Skeletal muscle cell (primary cell): Measurements from ENCODE around the gene DPEP3.

Experiments
- DNase-seq: peaks from one replicate; pipeline ENCODE4 v3.0.0-alpha.2; 2010; ENCODE audit warnings: low read depth
- H3K4me3 ChIP-seq: 2 replicates; pipeline ENCODE4 v1.5.1; 2011; ENCODE audit warnings: low read depth, mild to moderate bottlenecking, control low read depth, low read length, moderate library complexity

The DPEP3 gene

DNA sequence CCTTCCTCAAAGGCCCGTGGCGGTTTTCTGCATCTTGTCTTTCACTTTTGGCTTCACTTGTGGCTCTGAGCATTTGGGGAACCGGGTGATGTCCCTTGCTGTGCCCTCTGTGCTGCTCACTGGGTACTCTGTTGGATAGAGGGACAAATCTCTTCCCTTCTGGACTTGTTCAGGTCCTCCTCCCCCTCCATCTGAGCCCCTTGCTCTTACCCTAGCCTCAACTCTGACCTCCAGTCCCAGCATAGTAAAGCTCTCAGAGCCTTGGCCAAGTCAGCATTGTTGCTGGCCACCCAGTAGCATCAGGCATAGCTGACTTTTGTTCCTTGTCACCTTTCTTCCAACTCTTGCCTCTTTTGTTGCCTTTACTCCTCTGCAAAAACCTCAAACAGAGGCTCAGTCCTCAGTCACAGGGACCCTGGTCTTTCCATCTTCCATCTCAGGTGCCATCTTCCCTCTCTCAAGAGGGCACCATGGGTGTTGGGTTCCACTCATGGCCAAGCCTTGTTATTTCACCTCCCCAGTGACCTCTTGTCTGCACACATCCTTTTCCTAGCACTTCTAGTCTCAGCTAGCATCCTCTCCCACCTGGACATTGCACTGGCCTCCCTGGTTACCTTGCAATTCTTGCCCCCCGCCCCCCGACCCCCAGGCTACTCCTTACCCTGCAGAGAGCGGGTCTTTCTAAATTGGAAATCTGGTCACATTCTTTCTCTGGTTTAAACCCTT lies 43.3 kb downstream of the DPEP3 start:
- H3K4me3 ChIP-seq: peak overlapping the region; percentile 91
- DNase-seq: no peak

DNA sequence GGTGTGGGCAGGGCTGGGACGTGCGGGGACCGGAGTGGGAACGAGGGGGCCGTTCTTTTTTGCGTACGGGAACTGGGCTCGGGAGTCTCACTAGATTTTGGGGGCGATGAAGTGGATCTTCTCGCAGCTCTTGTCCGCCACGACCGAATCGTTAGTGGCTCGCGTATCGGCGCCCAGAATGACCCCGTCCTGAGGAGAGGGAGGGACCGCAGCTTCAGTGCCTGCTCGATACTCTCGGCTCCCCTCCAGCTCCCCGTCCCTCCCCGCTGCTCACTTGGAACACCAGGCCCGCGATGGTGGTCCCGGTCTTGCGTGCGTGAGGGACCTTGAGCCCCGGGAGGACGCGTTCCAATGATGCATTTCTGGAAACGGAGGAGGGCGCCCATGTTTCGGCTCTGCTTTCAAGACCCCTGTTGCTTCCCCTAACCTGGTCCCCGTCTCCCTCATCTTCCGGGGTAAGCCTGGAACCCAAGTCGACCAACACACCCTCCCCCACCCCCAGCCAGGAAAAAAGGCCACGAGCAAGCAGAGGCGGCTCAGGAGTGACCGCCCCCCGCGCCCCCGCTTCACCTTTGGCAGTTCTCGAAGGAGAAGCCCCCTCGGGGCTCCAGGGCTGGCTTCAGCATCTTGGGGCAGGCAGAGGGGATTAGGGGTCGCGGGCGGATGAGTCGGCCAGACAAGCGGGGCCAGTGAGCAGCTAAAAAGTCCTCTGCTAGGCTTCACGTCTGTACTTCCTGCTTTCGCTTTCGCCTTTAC lies 44.0 kb downstream of the DPEP3 start, which contains the start of gene PSMB10:
Gene PSMB10, minus strand, starts transcription at position 727 of the 756 bp plus-strand sequence. Its CDS starts 101 bp downstream, at position 626.
- H3K4me3 ChIP-seq: peak within 1 kb of the TSS; percentile 91
- DNase-seq: no peak

- H3K4me3 ChIP-seq: peak overlapping the region; percentile 91
- DNase-seq: peak; percentile 73
Measured at GRCh38 chr16:67935402-67936123, 44.7 kb downstream of the DPEP3 start.

DNA sequence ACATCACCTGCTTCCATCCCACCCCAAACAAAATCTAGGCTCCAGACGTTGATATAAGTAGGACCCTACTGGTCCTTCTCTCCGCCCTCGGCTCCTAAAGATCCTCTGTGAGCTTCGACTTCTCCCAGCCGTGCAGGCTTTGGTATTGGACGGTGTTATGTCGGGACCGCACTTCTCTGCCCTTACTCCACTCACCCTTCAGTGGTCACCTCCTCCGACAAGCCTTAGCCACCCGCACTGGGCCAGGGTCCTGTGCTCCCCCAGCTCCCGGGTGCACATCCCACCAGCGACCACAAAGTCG lies 45.2 kb downstream of the DPEP3 start:
- no peak for DNase-seq
- H3K4me3 ChIP-seq: peak overlapping the region; percentile 91

DNA sequence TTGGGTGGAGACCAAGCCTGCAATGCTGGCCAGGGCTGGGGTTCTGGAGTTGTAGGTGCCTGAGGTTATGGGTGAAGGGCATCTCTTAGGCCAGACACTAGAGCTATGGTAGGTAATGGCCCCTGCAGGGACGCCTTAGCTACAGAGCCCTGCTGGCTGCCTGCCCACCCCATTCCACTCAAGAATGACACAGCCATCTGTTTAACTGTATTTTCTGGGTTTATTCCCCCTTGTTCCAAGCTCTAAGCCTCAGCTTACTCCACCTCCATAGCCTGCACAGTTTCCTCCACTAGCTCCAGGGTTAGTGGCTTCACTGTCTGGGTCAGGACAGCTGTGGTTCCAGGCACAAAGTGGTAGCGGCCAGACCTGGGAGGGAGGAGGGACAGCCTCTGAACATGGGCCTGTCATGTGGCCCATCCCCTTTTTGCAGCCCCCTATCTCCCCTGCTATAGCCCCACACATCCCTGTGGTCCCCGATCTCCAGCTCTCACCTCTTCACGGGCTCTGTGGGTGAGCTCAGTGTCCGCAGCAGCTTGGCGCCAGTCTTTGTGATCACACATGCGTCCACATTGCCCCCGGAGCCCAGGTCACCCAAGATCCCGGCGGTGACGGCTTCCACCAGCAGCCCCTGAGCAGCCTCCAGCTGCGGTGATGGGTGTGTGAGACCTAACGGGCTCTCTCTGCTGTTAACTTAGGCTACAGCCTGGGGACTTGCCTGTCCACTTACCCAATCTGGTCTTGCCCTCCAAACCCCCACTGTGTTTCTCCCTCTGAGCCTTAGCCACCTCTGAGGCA lies 45.8 kb downstream of the DPEP3 start:
- no peak for DNase-seq
- H3K4me3 ChIP-seq: peak overlapping the region; percentile 91

GRCh38 chr16:67933805-67934204 lies 46.5 kb downstream of the DPEP3 start:
- no peak for DNase-seq
- no peak overlapping the region for H3K4me3 ChIP-seq

- DNase-seq: no peak
- H3K4me3 ChIP-seq: no peak overlapping the region
Measured at GRCh38 chr16:67932462-67932840, 47.8 kb downstream of the DPEP3 start.

GRCh38 chr16:67931712-67932461 lies 48.4 kb downstream of the DPEP3 start, which contains the start of gene CTRL:
CTRL (minus strand) TSS chr16:67931862; CDS start chr16:67931852, 10 bp downstream.
- DNase-seq: no peak
- no peak within 1 kb of the TSS for H3K4me3 ChIP-seq

GRCh38 chr16:67930678-67931211 lies 49.6 kb downstream of the DPEP3 start:
- no peak overlapping the region for H3K4me3 ChIP-seq
- DNase-seq: no peak

DNA sequence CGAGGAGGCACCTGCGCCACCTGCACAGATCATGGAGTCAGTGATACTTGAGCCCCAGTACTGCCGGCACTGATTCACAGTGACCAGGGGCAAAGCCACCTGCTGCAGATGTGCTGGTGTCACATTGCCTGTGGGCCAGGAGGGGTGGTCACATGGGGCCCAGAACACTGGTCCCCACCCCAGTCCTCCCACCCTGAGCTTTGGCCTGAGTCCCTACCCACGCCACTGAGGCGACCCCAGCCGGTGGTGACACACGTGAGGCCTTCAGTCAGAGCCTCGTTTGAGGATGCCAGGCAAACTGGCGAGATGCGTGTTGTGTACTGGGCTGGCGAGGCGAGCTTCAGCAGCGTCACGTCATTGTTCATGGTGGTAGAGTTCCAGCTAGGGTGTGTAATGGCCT lies 50.1 kb downstream of the DPEP3 start:
- H3K4me3 ChIP-seq: no peak overlapping the region
- no peak for DNase-seq

GRCh38 chr16:67928561-67929364 lies 51.5 kb downstream of the DPEP3 start:
- no peak overlapping the region for H3K4me3 ChIP-seq
- DNase-seq: no peak

- no peak for DNase-seq
- H3K4me3 ChIP-seq: no peak overlapping the region
Measured at GRCh38 chr16:67928147-67928546, 52.2 kb downstream of the DPEP3 start.

DNA sequence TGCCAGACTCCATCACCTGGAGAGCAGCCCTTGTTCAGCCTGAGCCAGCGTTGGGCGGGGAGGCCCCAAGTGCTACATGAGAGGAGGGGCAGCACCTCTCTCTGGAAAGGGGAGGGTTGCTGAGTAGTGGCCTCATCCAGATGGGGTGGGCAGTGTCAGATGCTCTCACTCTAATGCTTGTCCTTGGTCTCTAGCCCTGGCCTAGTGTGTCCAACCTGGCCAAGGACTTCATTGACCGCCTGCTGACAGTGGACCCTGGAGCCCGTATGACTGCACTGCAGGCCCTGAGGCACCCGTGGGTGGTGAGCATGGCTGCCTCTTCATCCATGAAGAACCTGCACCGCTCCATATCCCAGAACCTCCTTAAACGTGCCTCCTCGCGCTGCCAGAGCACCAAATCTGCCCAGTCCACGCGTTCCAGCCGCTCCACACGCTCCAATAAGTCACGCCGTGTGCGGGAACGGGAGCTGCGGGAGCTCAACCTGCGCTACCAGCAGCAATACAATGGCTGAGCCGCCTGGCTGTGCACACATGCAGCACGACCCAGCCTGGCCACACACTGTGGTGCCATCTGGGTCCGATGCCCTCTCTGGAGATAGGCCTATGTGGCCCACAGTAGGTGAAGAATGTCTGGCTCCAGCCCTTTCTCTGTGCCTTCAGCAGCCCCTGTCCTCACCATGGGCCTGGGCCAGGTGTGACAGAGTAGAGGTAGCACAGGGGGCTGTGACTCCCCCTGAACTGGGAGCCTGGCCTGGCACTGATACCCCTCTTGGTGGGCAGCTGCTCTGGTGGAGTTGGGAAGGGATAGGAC lies 53.0 kb downstream of the DPEP3 start:
- no peak for DNase-seq
- no peak overlapping the region for H3K4me3 ChIP-seq

DNA sequence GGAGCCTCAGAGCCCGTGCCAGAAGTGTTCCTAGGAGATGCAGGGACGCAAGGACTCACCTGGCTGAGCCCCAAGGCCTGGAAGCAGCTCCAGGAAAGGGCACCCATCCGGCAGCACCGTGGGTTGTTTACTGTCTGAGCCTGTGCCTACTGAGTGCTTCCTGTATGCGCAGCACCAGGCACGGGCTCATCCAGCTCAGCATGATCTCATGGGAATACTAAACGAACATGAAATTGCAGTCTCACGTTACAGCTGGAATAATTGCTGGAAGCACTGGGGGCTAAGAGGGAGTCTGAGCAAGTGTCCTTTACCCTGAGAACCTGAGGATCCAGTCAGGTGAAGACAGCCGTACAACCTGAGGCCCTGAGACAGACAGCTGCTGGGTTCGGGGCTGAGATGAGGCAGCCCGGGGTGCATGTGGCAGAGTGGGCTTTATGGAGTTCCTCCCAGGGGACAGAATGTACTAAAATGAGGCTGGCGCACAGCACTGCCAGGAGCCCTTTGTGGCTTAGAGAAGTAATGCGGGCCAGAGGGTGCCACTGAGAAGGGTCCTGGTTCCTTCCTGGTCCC lies 54.0 kb downstream of the DPEP3 start:
- H3K4me3 ChIP-seq: no peak overlapping the region
- no peak for DNase-seq
